GM10266 (cell line): ENCODE measurements around the gene FETUB.
A peak's percentile ranks its signal among the peaks of the same experiment; 100 is the strongest.

Source experiments
- DNase-seq: peaks from one replicate; pipeline ENCODE4 v3.0.0; 2012; ENCODE audit errors: extremely low spot score
- TF ChIP-seq, protein P1 (sequence below): IDR thresholded peaks from 2 replicates; pipeline ENCODE4 v1.5.1; 2012; ENCODE audit warnings: mild to moderate bottlenecking, low read depth; ENCODE audit not compliant: control insufficient read depth, insufficient read depth; ENCODE audit errors: missing control alignments

The FETUB gene

DNA sequence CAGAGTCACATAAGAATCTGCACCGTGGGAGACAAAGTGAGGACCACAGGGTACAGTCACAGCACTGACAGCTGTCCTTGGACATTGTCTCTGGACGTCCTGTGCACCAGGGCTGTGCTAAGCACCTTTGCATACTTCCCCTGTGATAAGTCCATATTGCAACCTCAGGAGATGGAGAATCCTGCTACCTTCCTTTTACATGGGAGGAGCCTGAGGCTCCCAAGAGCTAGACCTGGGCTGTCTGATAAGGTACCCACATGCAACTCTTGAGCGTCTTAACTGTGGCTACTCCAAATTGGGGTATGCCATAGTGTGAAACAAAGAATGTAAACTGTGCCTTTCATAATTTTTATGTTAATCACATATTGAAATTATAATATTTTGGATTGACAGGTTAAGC, 2.5 kb upstream of the FETUB start:
- DNase-seq, result no peak
- TF ChIP-seq, protein P1, sequence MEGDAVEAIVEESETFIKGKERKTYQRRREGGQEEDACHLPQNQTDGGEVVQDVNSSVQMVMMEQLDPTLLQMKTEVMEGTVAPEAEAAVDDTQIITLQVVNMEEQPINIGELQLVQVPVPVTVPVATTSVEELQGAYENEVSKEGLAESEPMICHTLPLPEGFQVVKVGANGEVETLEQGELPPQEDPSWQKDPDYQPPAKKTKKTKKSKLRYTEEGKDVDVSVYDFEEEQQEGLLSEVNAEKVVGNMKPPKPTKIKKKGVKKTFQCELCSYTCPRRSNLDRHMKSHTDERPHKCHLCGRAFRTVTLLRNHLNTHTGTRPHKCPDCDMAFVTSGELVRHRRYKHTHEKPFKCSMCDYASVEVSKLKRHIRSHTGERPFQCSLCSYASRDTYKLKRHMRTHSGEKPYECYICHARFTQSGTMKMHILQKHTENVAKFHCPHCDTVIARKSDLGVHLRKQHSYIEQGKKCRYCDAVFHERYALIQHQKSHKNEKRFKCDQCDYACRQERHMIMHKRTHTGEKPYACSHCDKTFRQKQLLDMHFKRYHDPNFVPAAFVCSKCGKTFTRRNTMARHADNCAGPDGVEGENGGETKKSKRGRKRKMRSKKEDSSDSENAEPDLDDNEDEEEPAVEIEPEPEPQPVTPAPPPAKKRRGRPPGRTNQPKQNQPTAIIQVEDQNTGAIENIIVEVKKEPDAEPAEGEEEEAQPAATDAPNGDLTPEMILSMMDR, result no peak

DNA sequence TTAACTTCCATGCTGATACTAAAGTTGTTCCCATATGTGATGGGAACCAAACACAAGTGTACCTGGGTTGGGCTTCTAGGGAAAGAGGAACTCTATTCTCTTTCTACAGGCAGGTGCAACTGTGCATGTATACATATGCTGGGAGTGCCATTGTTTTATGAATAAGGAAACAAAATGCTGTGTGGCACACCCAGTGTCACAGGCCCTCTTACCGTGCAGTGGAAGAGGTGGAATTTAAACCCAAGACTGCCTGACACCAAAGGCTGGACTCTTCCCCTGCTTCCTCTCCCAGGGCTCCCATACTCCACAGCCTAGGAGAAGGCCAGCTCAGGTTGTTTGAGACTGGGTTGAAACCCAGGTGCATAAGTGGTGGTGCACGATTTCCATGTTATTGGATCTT, 1.9 kb upstream of the FETUB start:
- TF ChIP-seq, protein P1, result no peak
- no peak for DNase-seq

DNA sequence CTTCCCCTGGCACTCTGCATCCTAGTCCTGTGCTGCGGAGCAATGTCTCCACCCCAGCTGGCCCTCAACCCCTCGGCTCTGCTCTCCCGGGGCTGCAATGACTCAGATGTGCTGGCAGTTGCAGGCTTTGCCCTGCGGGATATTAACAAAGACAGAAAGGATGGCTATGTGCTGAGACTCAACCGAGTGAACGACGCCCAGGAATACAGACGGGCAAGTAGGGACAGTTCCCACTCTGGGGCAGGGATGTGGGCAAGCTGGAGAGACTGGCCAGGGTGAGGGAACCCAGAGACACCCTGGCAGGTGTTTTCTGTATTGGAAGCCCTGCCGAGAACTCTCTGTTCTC, 247 bp downstream of the FETUB start:
- TF ChIP-seq, protein P1, result no peak
- DNase-seq, result no peak

DNA sequence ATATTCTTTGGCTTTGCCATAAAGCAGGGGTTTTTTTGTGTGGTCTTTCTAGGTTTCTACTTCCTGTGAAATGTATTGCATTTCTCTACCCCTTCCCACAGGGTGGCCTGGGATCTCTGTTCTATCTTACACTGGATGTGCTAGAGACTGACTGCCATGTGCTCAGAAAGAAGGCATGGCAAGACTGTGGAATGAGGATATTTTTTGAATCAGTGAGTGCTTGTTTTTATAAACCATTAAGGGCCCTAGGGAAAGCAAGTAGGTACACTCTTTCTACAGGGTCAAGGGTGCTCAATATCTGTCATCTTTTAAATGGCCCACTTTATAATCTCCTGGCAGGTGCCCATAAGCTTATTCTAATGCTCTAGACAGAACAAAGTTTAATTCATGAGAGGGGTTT, 730 bp downstream of the FETUB start:
- DNase-seq, result no peak
- TF ChIP-seq, protein P1, result no peak

DNA sequence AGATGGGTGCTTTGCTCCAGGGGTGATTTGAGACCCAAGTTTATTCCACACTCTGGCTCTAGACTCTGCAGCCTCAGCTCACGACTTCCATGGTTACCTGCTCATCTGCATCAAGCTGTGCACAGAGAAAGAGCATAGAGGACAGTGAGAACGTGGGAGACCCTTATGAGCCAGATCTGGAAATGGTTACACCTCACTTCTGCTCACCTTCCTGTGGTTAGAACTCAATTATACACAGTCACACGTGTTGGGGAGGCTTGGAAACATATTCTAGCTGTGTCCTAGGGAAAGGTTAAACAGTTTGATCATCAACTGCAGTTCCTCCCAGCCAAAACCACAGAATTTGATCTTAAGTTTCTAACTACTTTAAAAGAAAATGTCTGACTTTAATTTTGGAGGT, 1.8 kb downstream of the FETUB start:
- TF ChIP-seq, protein P1, result no peak
- no peak for DNase-seq

DNA sequence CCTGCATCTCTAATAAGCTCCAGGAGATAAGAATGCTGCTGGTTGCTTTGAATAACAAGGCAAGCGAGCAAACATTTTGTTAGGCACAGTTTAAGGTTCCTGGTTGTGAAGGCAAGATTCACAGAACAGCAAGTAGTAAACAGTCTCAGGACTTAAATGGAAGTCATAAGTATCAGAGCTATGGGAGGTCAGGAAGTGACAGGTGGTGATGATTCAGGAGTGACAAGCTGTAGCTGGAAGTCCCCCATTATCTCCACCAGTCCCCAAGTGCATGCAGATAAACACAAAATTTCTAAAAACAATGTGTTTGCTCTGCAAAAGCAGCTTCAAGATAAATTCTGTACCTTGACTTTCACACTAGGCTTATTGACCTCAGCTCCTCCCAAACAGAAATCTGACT, 3.3 kb downstream of the FETUB start:
- TF ChIP-seq, protein P1, result no peak
- peak; percentile 36 for DNase-seq

DNA sequence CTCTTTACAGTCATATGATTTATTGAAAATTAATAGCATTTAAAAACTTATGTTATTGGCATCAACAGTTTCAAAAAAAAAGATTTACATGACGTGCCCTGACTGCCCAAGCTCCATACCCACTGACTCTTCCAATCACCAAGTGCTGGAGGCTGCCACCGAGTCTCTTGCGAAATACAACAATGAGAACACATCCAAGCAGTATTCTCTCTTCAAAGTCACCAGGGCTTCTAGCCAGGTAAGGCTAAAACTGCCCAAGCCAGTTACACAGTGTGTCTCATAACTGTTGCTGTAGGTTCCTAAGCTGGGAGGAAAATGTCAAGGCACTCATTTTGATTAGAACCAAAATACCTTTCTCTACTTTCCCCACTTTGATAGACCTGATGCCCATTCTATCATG, 4.5 kb downstream of the FETUB start:
- DNase-seq, result no peak

More for the DNA sequence above, 4.5 kb downstream of the FETUB start:
- TF ChIP-seq, protein P1, result no peak
